Measurements from ENCODE around the gene AKR1C2.
"Not testable (repeated sequence)": the region's sequence is repeated elsewhere in the genome, so short reads cannot be mapped to it uniquely, and the experiment has no call there.

Gene AKR1C2

GRCh38 chr10:5003127-5004029 lies at the start of gene AKR1C2:
TSS of gene AKR1C2 (minus strand) at chr10:5003857. CDS start at chr10:5003835, 22 bp downstream.
- not testable (repeated sequence) for DNase-seq

GRCh38 chr10:5052951-5053500 lies 49.4 kb upstream of the AKR1C2 start:
- DNase-seq = not testable (repeated sequence)

- DNase-seq = no peak
These were observed 44.4 kb upstream of the AKR1C2 start for GRCh38 chr10:5047912-5048628.

GRCh38 chr10:5047055-5047454 lies 43.4 kb upstream of the AKR1C2 start:
- DNase-seq = not testable (repeated sequence)

- no peak for DNase-seq
These were observed 42.8 kb upstream of the AKR1C2 start for GRCh38 chr10:5046410-5046809.

- no peak for DNase-seq
These were observed 41.4 kb upstream of the AKR1C2 start for GRCh38 chr10:5045095-5045494.

- DNase-seq = no peak
These were observed 40.1 kb upstream of the AKR1C2 start for GRCh38 chr10:5043716-5044115.

GRCh38 chr10:5042922-5043321 lies 39.3 kb upstream of the AKR1C2 start:
- no peak for DNase-seq

- DNase-seq = no peak
These were observed 37.9 kb upstream of the AKR1C2 start for GRCh38 chr10:5041471-5042023.

GRCh38 chr10:5040781-5041470 lies 37.3 kb upstream of the AKR1C2 start:
- DNase-seq = no peak

- DNase-seq = no peak
These were observed 36.5 kb upstream of the AKR1C2 start for GRCh38 chr10:5040010-5040673.

GRCh38 chr10:5038733-5039132 lies 35.1 kb upstream of the AKR1C2 start:
- no peak for DNase-seq

- no peak for DNase-seq
These were observed 34.4 kb upstream of the AKR1C2 start for GRCh38 chr10:5038101-5038500.

GRCh38 chr10:5036511-5036910 lies 32.9 kb upstream of the AKR1C2 start:
- no peak for DNase-seq

GRCh38 chr10:5035356-5035755 lies 31.7 kb upstream of the AKR1C2 start:
- DNase-seq = no peak

- no peak for DNase-seq
These were observed 30.9 kb upstream of the AKR1C2 start for GRCh38 chr10:5034588-5034987.

GRCh38 chr10:5033061-5033778 lies 29.6 kb upstream of the AKR1C2 start:
- DNase-seq = no peak

- DNase-seq = not testable (repeated sequence)
These were observed 28.8 kb upstream of the AKR1C2 start for GRCh38 chr10:5032444-5032843.

- not testable (repeated sequence) for DNase-seq
These were observed 27.9 kb upstream of the AKR1C2 start for GRCh38 chr10:5031588-5031987.

GRCh38 chr10:5030989-5031388 lies 27.3 kb upstream of the AKR1C2 start:
- no peak for DNase-seq

- DNase-seq = not testable (repeated sequence)
These were observed 21.8 kb upstream of the AKR1C2 start for GRCh38 chr10:5025461-5025881.

Measured in amniotic stem cell (primary cell).